Measurements from ENCODE around the gene RASEF.

The RASEF gene

GRCh38 chr9:83071626-83072025 lies 8.7 kb upstream of the RASEF start:
- no peaks in the 10 kb centered on the region for H3K4me1 ChIP-seq (ENCODE audit: control insufficient read depth, insufficient read depth, low read length)
- H3K27me3 ChIP-seq (ENCODE audit: control insufficient read depth, insufficient read depth, low read length), result peaks cover 3% of the 10 kb centered on the region
- H3K36me3 ChIP-seq (ENCODE audit: control insufficient read depth, insufficient read depth, low read length), result no peaks in the 10 kb centered on the region
- H3K9me3 ChIP-seq (ENCODE audit: control insufficient read depth, insufficient read depth, low read length), result no peaks in the 10 kb centered on the region
- H3K4me3 ChIP-seq (ENCODE audit: low read depth, low read length), result no peak overlapping the region
- no peak overlapping the region for H3K9ac ChIP-seq (ENCODE audit: low read depth, low read length)

GRCh38 chr9:83070261-83070660 lies 7.3 kb upstream of the RASEF start:
- Histone ChIP-seq H3K9me3 (ENCODE audit: control insufficient read depth, insufficient read depth, low read length) (no peaks in the 10 kb centered on the region), H3K36me3 (ENCODE audit: control insufficient read depth, insufficient read depth, low read length) (no peaks in the 10 kb centered on the region), H3K4me3 (ENCODE audit: low read depth, low read length) (no peak overlapping the region), H3K9ac (ENCODE audit: low read depth, low read length) (no peak overlapping the region), H3K27me3 (ENCODE audit: control insufficient read depth, insufficient read depth, low read length) (peaks cover 15% of the 10 kb centered on the region), H3K4me1 (ENCODE audit: control insufficient read depth, insufficient read depth, low read length) (no peaks in the 10 kb centered on the region)

GRCh38 chr9:83069651-83070050 lies 6.7 kb upstream of the RASEF start:
- no peaks in the 10 kb centered on the region for H3K9me3 ChIP-seq (ENCODE audit: control insufficient read depth, insufficient read depth, low read length)
- no peaks in the 10 kb centered on the region for H3K4me1 ChIP-seq (ENCODE audit: control insufficient read depth, insufficient read depth, low read length)

GRCh38 chr9:83068414-83068813 lies 5.5 kb upstream of the RASEF start:
- peaks cover 32% of the 10 kb centered on the region for H3K27me3 ChIP-seq (ENCODE audit: control insufficient read depth, insufficient read depth, low read length)
- no peak overlapping the region for H3K9ac ChIP-seq (ENCODE audit: low read depth, low read length)

More at GRCh38 chr9:83069651-83070050, 6.7 kb upstream of the RASEF start:
- Histone ChIP-seq H3K9ac (ENCODE audit: low read depth, low read length) (no peak overlapping the region), H3K36me3 (ENCODE audit: control insufficient read depth, insufficient read depth, low read length) (no peaks in the 10 kb centered on the region), H3K4me3 (ENCODE audit: low read depth, low read length) (no peak overlapping the region), H3K27me3 (ENCODE audit: control insufficient read depth, insufficient read depth, low read length) (peaks cover 19% of the 10 kb centered on the region)

GRCh38 chr9:83067579-83067978 lies 4.6 kb upstream of the RASEF start:
- H3K4me1 ChIP-seq (ENCODE audit: control insufficient read depth, insufficient read depth, low read length), result no peaks in the 10 kb centered on the region
- H3K9ac ChIP-seq (ENCODE audit: low read depth, low read length), result no peak overlapping the region
- no peaks in the 10 kb centered on the region for H3K36me3 ChIP-seq (ENCODE audit: control insufficient read depth, insufficient read depth, low read length)
- H3K4me3 ChIP-seq (ENCODE audit: low read depth, low read length), result no peak overlapping the region
- peaks cover 35% of the 10 kb centered on the region for H3K27me3 ChIP-seq (ENCODE audit: control insufficient read depth, insufficient read depth, low read length)
- H3K9me3 ChIP-seq (ENCODE audit: control insufficient read depth, insufficient read depth, low read length), result no peaks in the 10 kb centered on the region

More at GRCh38 chr9:83068414-83068813, 5.5 kb upstream of the RASEF start:
- no peak overlapping the region for H3K4me3 ChIP-seq (ENCODE audit: low read depth, low read length)
- H3K9me3 ChIP-seq (ENCODE audit: control insufficient read depth, insufficient read depth, low read length), result no peaks in the 10 kb centered on the region
- H3K36me3 ChIP-seq (ENCODE audit: control insufficient read depth, insufficient read depth, low read length), result no peaks in the 10 kb centered on the region
- H3K4me1 ChIP-seq (ENCODE audit: control insufficient read depth, insufficient read depth, low read length), result no peaks in the 10 kb centered on the region

- no peaks in the 10 kb centered on the region for H3K4me1 ChIP-seq (ENCODE audit: control insufficient read depth, insufficient read depth, low read length)
- H3K9ac ChIP-seq (ENCODE audit: low read depth, low read length), result no peak overlapping the region
- no peak overlapping the region for H3K4me3 ChIP-seq (ENCODE audit: low read depth, low read length)
- peaks cover 40% of the 10 kb centered on the region for H3K27me3 ChIP-seq (ENCODE audit: control insufficient read depth, insufficient read depth, low read length)
- H3K36me3 ChIP-seq (ENCODE audit: control insufficient read depth, insufficient read depth, low read length), result no peaks in the 10 kb centered on the region
- no peaks in the 10 kb centered on the region for H3K9me3 ChIP-seq (ENCODE audit: control insufficient read depth, insufficient read depth, low read length)
Measured at GRCh38 chr9:83066771-83067170, 3.8 kb upstream of the RASEF start.

GRCh38 chr9:83065233-83065632 lies 2.3 kb upstream of the RASEF start:
- Histone ChIP-seq H3K4me1 (ENCODE audit: control insufficient read depth, insufficient read depth, low read length) (no peaks in the 10 kb centered on the region), H3K4me3 (ENCODE audit: low read depth, low read length) (no peak overlapping the region), H3K36me3 (ENCODE audit: control insufficient read depth, insufficient read depth, low read length) (no peaks in the 10 kb centered on the region), H3K9ac (ENCODE audit: low read depth, low read length) (no peak overlapping the region), H3K27me3 (ENCODE audit: control insufficient read depth, insufficient read depth, low read length) (peaks cover 56% of the 10 kb centered on the region), H3K9me3 (ENCODE audit: control insufficient read depth, insufficient read depth, low read length) (no peaks in the 10 kb centered on the region)

GRCh38 chr9:83061990-83062650 lies 822 bp downstream of the RASEF start:
- no peaks in the 10 kb centered on the region for H3K4me1 ChIP-seq (ENCODE audit: control insufficient read depth, insufficient read depth, low read length)
- no peaks in the 10 kb centered on the region for H3K36me3 ChIP-seq (ENCODE audit: control insufficient read depth, insufficient read depth, low read length)
- no peak overlapping the region for H3K9ac ChIP-seq (ENCODE audit: low read depth, low read length)
- no peaks in the 10 kb centered on the region for H3K9me3 ChIP-seq (ENCODE audit: control insufficient read depth, insufficient read depth, low read length)
- peak overlapping the region; percentile 59 for H3K4me3 ChIP-seq (ENCODE audit: low read depth, low read length)
- peaks cover 65% of the 10 kb centered on the region for H3K27me3 ChIP-seq (ENCODE audit: control insufficient read depth, insufficient read depth, low read length)

GRCh38 chr9:83061036-83061435 lies 1.9 kb downstream of the RASEF start:
- H3K4me1 ChIP-seq (ENCODE audit: control insufficient read depth, insufficient read depth, low read length), result no peaks in the 10 kb centered on the region
- no peak overlapping the region for H3K4me3 ChIP-seq (ENCODE audit: low read depth, low read length)
- H3K27me3 ChIP-seq (ENCODE audit: control insufficient read depth, insufficient read depth, low read length), result peaks cover 57% of the 10 kb centered on the region
- H3K9ac ChIP-seq (ENCODE audit: low read depth, low read length), result no peak overlapping the region
- no peaks in the 10 kb centered on the region for H3K36me3 ChIP-seq (ENCODE audit: control insufficient read depth, insufficient read depth, low read length)
- H3K9me3 ChIP-seq (ENCODE audit: control insufficient read depth, insufficient read depth, low read length), result no peaks in the 10 kb centered on the region

- H3K27me3 ChIP-seq (ENCODE audit: control insufficient read depth, insufficient read depth, low read length), result peaks cover 53% of the 10 kb centered on the region
- H3K9ac ChIP-seq (ENCODE audit: low read depth, low read length), result no peak overlapping the region
- H3K4me3 ChIP-seq (ENCODE audit: low read depth, low read length), result no peak overlapping the region
- no peaks in the 10 kb centered on the region for H3K9me3 ChIP-seq (ENCODE audit: control insufficient read depth, insufficient read depth, low read length)
- no peaks in the 10 kb centered on the region for H3K36me3 ChIP-seq (ENCODE audit: control insufficient read depth, insufficient read depth, low read length)
- H3K4me1 ChIP-seq (ENCODE audit: control insufficient read depth, insufficient read depth, low read length), result no peaks in the 10 kb centered on the region
Measured at GRCh38 chr9:83060556-83060955, 2.4 kb downstream of the RASEF start.

GRCh38 chr9:83059417-83059816 lies 3.5 kb downstream of the RASEF start:
- no peak overlapping the region for H3K9ac ChIP-seq (ENCODE audit: low read depth, low read length)
- peaks cover 43% of the 10 kb centered on the region for H3K27me3 ChIP-seq (ENCODE audit: control insufficient read depth, insufficient read depth, low read length)
- no peak overlapping the region for H3K4me3 ChIP-seq (ENCODE audit: low read depth, low read length)
- H3K9me3 ChIP-seq (ENCODE audit: control insufficient read depth, insufficient read depth, low read length), result no peaks in the 10 kb centered on the region
- no peaks in the 10 kb centered on the region for H3K36me3 ChIP-seq (ENCODE audit: control insufficient read depth, insufficient read depth, low read length)
- no peaks in the 10 kb centered on the region for H3K4me1 ChIP-seq (ENCODE audit: control insufficient read depth, insufficient read depth, low read length)

GRCh38 chr9:83056911-83057310 lies 6.0 kb downstream of the RASEF start:
- no peak overlapping the region for H3K4me3 ChIP-seq (ENCODE audit: low read depth, low read length)
- no peaks in the 10 kb centered on the region for H3K4me1 ChIP-seq (ENCODE audit: control insufficient read depth, insufficient read depth, low read length)

More at GRCh38 chr9:83056911-83057310, 6.0 kb downstream of the RASEF start:
- Histone ChIP-seq H3K27me3 (ENCODE audit: control insufficient read depth, insufficient read depth, low read length) (peaks cover 26% of the 10 kb centered on the region), H3K9ac (ENCODE audit: low read depth, low read length) (no peak overlapping the region), H3K9me3 (ENCODE audit: control insufficient read depth, insufficient read depth, low read length) (no peaks in the 10 kb centered on the region), H3K36me3 (ENCODE audit: control insufficient read depth, insufficient read depth, low read length) (no peaks in the 10 kb centered on the region)

Measured in iPS-15b (cell line).